ENCODE measurements around the gene LSM11.

- TF ChIP-seq CTCF (IDR thresholded peaks at IDR 0.05; ENCODE audit: low read length) (no peak), EZH2phosphoT487 (IDR thresholded peaks at IDR 0.05; ENCODE audit: low read length) (no peak), EZH2 (optimal IDR thresholded peaks at IDR 0.05; ENCODE audit: low read depth, low read length) (no peak)
These were observed 29.0 kb upstream of the LSM11 start for GRCh38 chr5:157714596-157714864.
